H1 (cell line): ENCODE data around the gene RGS9. TPM values are rescaled to one million over a fixed set of nuclear protein-coding genes. Genes with fewer than 3 reads are reported as not detected.

Experiments used
- CTCF ChIA-PET: fragments of 300-600 bp; sonication (Branson Sonifier 250); formaldehyde crosslinking; loops from one replicate; lab custom pipeline; 2021; ENCODE audit not compliant: partially characterized antibody; lab: Charles Lee
- POLR2A ChIA-PET: fragments of 300-600 bp; sonication (Branson Sonifier 250); formaldehyde crosslinking; loops from one replicate; lab custom pipeline; 2021; ENCODE audit warnings: inconsistent platforms; ENCODE audit not compliant: partially characterized antibody; lab: Charles Lee
- DNase-seq, 2 experiments: peaks; one replicate each; pipeline versions ENCODE4 v3.0.0 to v3.0.0-alpha.2; 2010 to 2022; ENCODE audit warnings: low spot score in 2 of 2, low read depth in 1 of 2, mixed read lengths in 1 of 2
- FAIRE-seq: peaks from 2 replicates; lab custom pipeline; 2011; peaks lifted over from hg19 to GRCh38; lab: Jason Lieb, UNC
- H2AFZ ChIP-seq: 2 replicates; pipeline ENCODE4 v1.8.1; 2012; ENCODE audit warnings: low read length, inconsistent platforms
- H2AK5ac ChIP-seq: 2 replicates; pipeline ENCODE4 v1.6.1; 2013; ENCODE audit warnings: low read depth, low read length
- H2BK120ac ChIP-seq: replicated peaks from 2 replicates; pipeline ENCODE3; 2013; ENCODE audit warnings: low read depth, low read length, inconsistent platforms
- H2BK12ac ChIP-seq: 2 replicates; pipeline ENCODE4 v1.6.1; 2013; ENCODE audit warnings: low read depth, low read length
- H2BK15ac ChIP-seq: 2 replicates; pipeline ENCODE4 v1.6.1; 2013; ENCODE audit warnings: low read length
- H2BK20ac ChIP-seq: 2 replicates; pipeline ENCODE4 v1.6.1; 2013; ENCODE audit warnings: low read length
- H2BK5ac ChIP-seq: 2 replicates; pipeline ENCODE4 v1.6.1; 2013; ENCODE audit warnings: low read depth, low read length
- H3K14ac ChIP-seq: 2 replicates; pipeline ENCODE4 v1.6.1; 2013; ENCODE audit warnings: inconsistent platforms; ENCODE audit not compliant: insufficient read length
- H3K18ac ChIP-seq: 2 replicates; pipeline ENCODE4 v1.6.1; 2013; ENCODE audit warnings: low read length; ENCODE audit errors: extremely low read depth
- H3K23ac ChIP-seq: 2 replicates; pipeline ENCODE4 v1.6.1; 2013; ENCODE audit warnings: inconsistent platforms; ENCODE audit not compliant: insufficient read length
- H3K23me2 ChIP-seq: 2 replicates; pipeline ENCODE4 v1.6.1; 2013; ENCODE audit warnings: low read depth, low read length
- H3K27ac ChIP-seq: 2 replicates; pipeline ENCODE4 v1.6.1; 2011; ENCODE audit warnings: low read depth, low read length, inconsistent platforms
- H3K27me3 ChIP-seq, 4 experiments: replicated peaks in 1 of 4; 1 replicate in 1 of 4; 2 replicates in 3 of 4; pipeline versions ENCODE4 v1.6.1 to v1.8.1; 2011 to 2013; ENCODE audit warnings: low read length in 3 of 4, mild to moderate bottlenecking in 3 of 4, inconsistent platforms in 2 of 4, mixed read lengths in 2 of 4, moderate library complexity in 1 of 4; ENCODE audit not compliant: control insufficient read depth in 3 of 4, insufficient read depth in 3 of 4; ENCODE audit errors: extremely low read depth in 1 of 4
- H3K36me3 ChIP-seq, 4 experiments: 2 replicates each; pipeline versions ENCODE4 v1.6.1 to v1.8.1; 2011 to 2013; ENCODE audit warnings: mild to moderate bottlenecking in 4 of 4, low read length in 3 of 4, moderate library complexity in 2 of 4, control low read depth in 1 of 4, inconsistent platforms in 1 of 4; ENCODE audit not compliant: insufficient read depth in 4 of 4, control insufficient read depth in 2 of 4
- H3K4ac ChIP-seq: replicated peaks from 2 replicates; pipeline ENCODE3; 2013; ENCODE audit warnings: low read length, low read depth, mixed read lengths, inconsistent platforms; ENCODE audit not compliant: insufficient read length
- H3K4me1 ChIP-seq, 4 experiments: replicated peaks in 1 of 4; 1 replicate in 1 of 4; 2 replicates in 3 of 4; pipeline versions ENCODE4 v1.6.1 to v1.8.1; 2011 to 2013; ENCODE audit warnings: low read length in 3 of 4, inconsistent platforms in 2 of 4, mixed read lengths in 1 of 4; ENCODE audit not compliant: insufficient read depth in 4 of 4, control insufficient read depth in 3 of 4
- H3K4me2 ChIP-seq, 2 experiments: 2 replicates each; pipeline versions ENCODE4 v1.6.1 to v1.8.1; 2011 to 2013; ENCODE audit warnings: low read depth in 2 of 2, low read length in 2 of 2, control low read depth in 1 of 2, inconsistent platforms in 1 of 2, mild to moderate bottlenecking in 1 of 2; ENCODE audit not compliant: insufficient read depth in 1 of 2
- H3K4me3 ChIP-seq, 4 experiments: fragments of 200-600, 300-600 bp in 1 of 4; sonication (generic), shearing (Covaris generic), sonication (Bioruptor Twin) in 1 of 4; 2 replicates each; pipeline versions ENCODE4 v1.5.1 to v1.8.1; 2011 to 2016; ENCODE audit warnings: low read length in 4 of 4, low read depth in 3 of 4, control low read depth in 2 of 4, inconsistent platforms in 2 of 4, mild to moderate bottlenecking in 2 of 4, mixed read lengths in 1 of 4, moderate library complexity in 1 of 4; ENCODE audit not compliant: insufficient read depth in 2 of 4; ENCODE audit errors: extremely low read depth in 1 of 4
- H3K56ac ChIP-seq: replicated peaks from 2 replicates; pipeline ENCODE3; 2013; ENCODE audit warnings: low read depth, mild to moderate bottlenecking, mixed read lengths, low read length, inconsistent platforms; ENCODE audit not compliant: insufficient read length
- H3K79me1 ChIP-seq: 2 replicates; pipeline ENCODE4 v1.6.1; 2013; ENCODE audit warnings: low read depth, low read length, control low read depth
- H3K79me2 ChIP-seq, 2 experiments: 2 replicates each; pipeline versions ENCODE4 v1.6.1 to v1.8.1; 2012 to 2013; ENCODE audit warnings: low read length in 2 of 2, mild to moderate bottlenecking in 2 of 2, inconsistent platforms in 1 of 2; ENCODE audit not compliant: insufficient read depth in 2 of 2, control insufficient read depth in 1 of 2
- H3K9ac ChIP-seq, 4 experiments: replicated peaks in 1 of 4; 1 replicate in 1 of 4; 2 replicates in 3 of 4; pipeline versions ENCODE4 v1.6.1 to v1.8.1; 2011 to 2013; ENCODE audit warnings: low read depth in 3 of 4, low read length in 3 of 4, control low read depth in 2 of 4, mild to moderate bottlenecking in 2 of 4, moderate library complexity in 2 of 4, inconsistent platforms in 1 of 4; ENCODE audit errors: extremely low read depth in 1 of 4
- H3K9me3 ChIP-seq, 2 experiments: 2 replicates each; pipeline versions ENCODE4 v1.6.1 to v1.8.1; 2012 to 2013; ENCODE audit warnings: mild to moderate bottlenecking in 2 of 2, moderate library complexity in 2 of 2, control low read depth in 1 of 2, inconsistent platforms in 1 of 2, low read depth in 1 of 2, low read length in 1 of 2, mixed read lengths in 1 of 2; ENCODE audit not compliant: insufficient read depth in 2 of 2
- H4K20me1 ChIP-seq, 2 experiments: replicated peaks in 1 of 2; 2 replicates each; pipeline versions ENCODE3 to v1.8.1; 2011 to 2013; ENCODE audit warnings: inconsistent platforms in 2 of 2, low read length in 2 of 2, mild to moderate bottlenecking in 1 of 2; ENCODE audit not compliant: insufficient read depth in 2 of 2, control insufficient read depth in 1 of 2
- H4K5ac ChIP-seq: 2 replicates; pipeline ENCODE4 v1.6.1; 2013; ENCODE audit warnings: low read length, low read depth, mixed read lengths, inconsistent platforms; ENCODE audit not compliant: insufficient read length
- H4K8ac ChIP-seq: 2 replicates; pipeline ENCODE4 v1.8.0; 2013; ENCODE audit warnings: mild to moderate bottlenecking, moderate library complexity, low read length, inconsistent platforms; ENCODE audit not compliant: insufficient read depth; ENCODE audit errors: extremely low read depth
- H4K91ac ChIP-seq: replicated peaks from 2 replicates; pipeline ENCODE3; 2013; ENCODE audit warnings: low read length, mixed read lengths, inconsistent platforms; ENCODE audit not compliant: insufficient read length
- SP1 ChIP-seq: IDR thresholded peaks from 2 replicates; pipeline ENCODE4 v1.6.1; 2011; ENCODE audit warnings: low read depth, low read length
- SP2 ChIP-seq: IDR thresholded peaks from 2 replicates; pipeline ENCODE4 v1.6.1; 2012; ENCODE audit warnings: mild to moderate bottlenecking, low read length, inconsistent platforms
- SUZ12 ChIP-seq: fragments of 200-600 bp; sonication (generic); IDR thresholded peaks from 2 replicates; pipeline ENCODE4 v1.6.1; 2012; ENCODE audit warnings: mild to moderate bottlenecking, inconsistent platforms, low read length, moderate library complexity, mixed read lengths
- WGBS, 2 experiments: shearing (Covaris generic) in 1 of 2; methylation state at CpG; one replicate each; pipeline versions ENCODE4 v1.1.6 to v1.1.7; 2013 to 2015; ENCODE audit warnings: low lambda C conversion rate in 2 of 2, mixed read lengths in 2 of 2, inconsistent platforms in 1 of 2, low coverage in 1 of 2, missing lambda C conversion rate in 1 of 2; ENCODE audit not compliant: insufficient replicate concordance in 2 of 2, insufficient coverage in 1 of 2, insufficient read length in 1 of 2; ENCODE audit errors: extremely low coverage in 1 of 2, missing lambda C conversion rate in 1 of 2; 5-methylcytosine and 5-hydroxymethylcytosine counted together
- polyA plus RNA-seq, 7 experiments: library from polyadenylated mRNA; depleted of rRNA in 3 of 7; stranded (reverse) in 5 of 7; unstranded in 2 of 7; fragments of >200 nt in 5 of 7; fragments of 200-250 nt in 2 of 7; gene quantifications; 1 replicate in 5 of 7; 2 replicates in 1 of 7; 4 replicates in 1 of 7; pipeline versions ENCODE4 v1.2.1 to v1.2.3, GENCODE V29; 2011 to 2013; ENCODE audit warnings: missing spikeins in 2 of 7, mixed read lengths in 2 of 7
- total RNA-seq: library from RNA; stranded (reverse); fragmentation: NEBNext Ultra II Directional; extraction: Animal tissue kit (Norgen Biotek cat#: 25700); gene quantifications from 2 replicates; pipeline ENCODE4 v1.2.1, GENCODE V29; 2021

Gene RGS9
- total and polyA plus RNA-seq, 2 of the 8 experiments (the other 6 are each of a cell fraction or from before 2014, with no cell fraction given): 8.9 to 20.5 TPM

- no peaks in the 10 kb centered on the region for H3K36me3 ChIP-seq
- H2BK5ac ChIP-seq: no peak overlapping the region
- H3K27ac ChIP-seq: no peak overlapping the region
- no peak overlapping the region; the same call in 1 of the 2 replicates for H2AK5ac ChIP-seq
- peaks cover 0 to 3% (median 0%) of the 10 kb centered on the region in 4 experiments; a peak in 1 of 7 replicates for H3K4me1 ChIP-seq
- DNase-seq (no peak), FAIRE-seq (no peak)
- H4K8ac ChIP-seq: no peak overlapping the region
- no peak overlapping the region for H3K9ac ChIP-seq
- H2BK15ac ChIP-seq: no peak overlapping the region
- no peak overlapping the region for H3K18ac ChIP-seq
- WGBS, 2 experiments: 97% methylated on average over 3 of the region's 3 CpGs; no CpG with 5 or more reads in 1 of the 2 experiments
- H2AFZ ChIP-seq: no peak overlapping the region
- no peaks in the 10 kb centered on the region for H3K79me2 ChIP-seq
- CTCF ChIA-PET: interaction anchor here (0.8 to 6.8 kb wide), 6 partner anchors 8 to 935 kb away, joined by 3 to 37 read pairs (median 3); no protein-coding TSS in a partner anchor
- H3K56ac ChIP-seq: peak overlapping the region; percentile 99
- H4K5ac ChIP-seq: no peak overlapping the region
- H3K27me3 ChIP-seq: no peaks in the 10 kb centered on the region; a peak in 1 of 7 replicates
- no peak overlapping the region for H3K4me3 ChIP-seq
- no peaks in the 10 kb centered on the region for H3K9me3 ChIP-seq
- peaks cover 0 to 4% of the 10 kb centered on the region in 2 experiments for H4K20me1 ChIP-seq
- peaks cover 5% of the 10 kb centered on the region; the same call in 1 of the 2 replicates for H3K23me2 ChIP-seq
- no peak overlapping the region for H2BK20ac ChIP-seq
- H3K4me2 ChIP-seq: no peak overlapping the region
- no peak overlapping the region for H2BK120ac ChIP-seq
- no peaks in the 10 kb centered on the region for H3K79me1 ChIP-seq
- H3K23ac ChIP-seq: no peak overlapping the region
- H3K14ac ChIP-seq: no peak overlapping the region
- no peak overlapping the region for H4K91ac ChIP-seq
- POLR2A ChIA-PET: no interaction called here
- no peak overlapping the region for H2BK12ac ChIP-seq
- H3K4ac ChIP-seq: no peak overlapping the region
- TF ChIP-seq SP2 (no peak), SP1 (no peak), SUZ12 (no peak)
Observed at GRCh38 chr17:65219707-65220106, 82.5 kb downstream of the RGS9 start.
